Measurements from ENCODE around the gene MEF2C. TPM values are rescaled to one million over a fixed set of nuclear protein-coding genes. Genes with fewer than 3 reads are reported as not detected.
A peak's percentile ranks its signal among the peaks of the same experiment; 100 is the strongest.

MEF2C gene
- total RNA-seq, 1 donor from 2014 or later, result 20.5 TPM

DNA sequence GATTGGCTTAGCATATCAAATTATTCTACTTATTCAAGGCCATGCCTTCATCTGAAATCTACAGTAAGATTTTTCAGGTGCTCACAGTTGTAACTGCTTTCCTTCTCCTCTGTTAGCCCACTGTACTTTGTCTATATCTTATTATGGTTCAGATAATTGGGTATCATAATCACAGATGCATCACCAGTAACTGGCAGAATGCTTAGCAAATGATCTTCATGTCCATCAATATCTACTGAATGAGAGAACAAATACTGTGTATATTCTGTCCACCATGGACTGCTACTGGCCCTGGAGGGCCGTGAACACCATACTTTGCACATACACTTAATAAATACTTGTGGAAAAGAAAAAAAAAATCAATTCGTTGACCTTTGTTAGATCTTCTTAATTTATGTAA lies 96.2 kb downstream of the MEF2C start:
- Histone ChIP-seq H3K27ac (ENCODE audit: low read depth, low read length) (peak overlapping the region; percentile 97), H3K4me2 (ENCODE audit: low read length) (peak overlapping the region; percentile 84), H3K27me3 (ENCODE audit: insufficient read depth, low read length) (no peaks in the 10 kb centered on the region), H3K4me3 (ENCODE audit: insufficient read depth, low read depth, low read length) (no peak overlapping the region), H2AFZ (ENCODE audit: low read depth, low read length) (no peak overlapping the region), H3K36me3 (ENCODE audit: insufficient read depth, low read length) (no peaks in the 10 kb centered on the region), H4K20me1 (ENCODE audit: insufficient read depth, low read length) (no peaks in the 10 kb centered on the region), H3K9ac (ENCODE audit: low read length) (peak overlapping the region; percentile 84), H3K79me2 (ENCODE audit: insufficient read depth, low read length) (no peaks in the 10 kb centered on the region), H3K4me1 (ENCODE audit: insufficient read depth, low read length) (peaks cover 22% of the 10 kb centered on the region), H3K9me3 (ENCODE audit: insufficient read depth, low read depth, low read length) (no peaks in the 10 kb centered on the region)
- H3K4me3 Mint-ChIP-seq (ENCODE audit: unreplicated experiment), result no peak overlapping the region
- H3K27ac Mint-ChIP-seq (ENCODE audit: unreplicated experiment), result peak overlapping the region; percentile 68
- no peaks in the 10 kb centered on the region for H3K27me3 Mint-ChIP-seq (ENCODE audit: low read depth, unreplicated experiment)
- peaks cover 19% of the 10 kb centered on the region for H3K4me1 Mint-ChIP-seq (ENCODE audit: low read depth, unreplicated experiment)
- TF ChIP-seq EZH2 (IDR thresholded peaks at IDR 0.05; ENCODE audit: insufficient read depth, low read length) (no peak), CTCF (IDR thresholded peaks at IDR 0.05; ENCODE audit: insufficient read depth, low read depth, low read length) (no peak)
- H3K9me3 Mint-ChIP-seq (ENCODE audit: unreplicated experiment), result no peaks in the 10 kb centered on the region
- no peaks in the 10 kb centered on the region for H3K36me3 Mint-ChIP-seq (ENCODE audit: low read depth, unreplicated experiment)
- DNase-seq (ENCODE audit: low read depth) (no peak), FAIRE-seq (no peak)

DNA sequence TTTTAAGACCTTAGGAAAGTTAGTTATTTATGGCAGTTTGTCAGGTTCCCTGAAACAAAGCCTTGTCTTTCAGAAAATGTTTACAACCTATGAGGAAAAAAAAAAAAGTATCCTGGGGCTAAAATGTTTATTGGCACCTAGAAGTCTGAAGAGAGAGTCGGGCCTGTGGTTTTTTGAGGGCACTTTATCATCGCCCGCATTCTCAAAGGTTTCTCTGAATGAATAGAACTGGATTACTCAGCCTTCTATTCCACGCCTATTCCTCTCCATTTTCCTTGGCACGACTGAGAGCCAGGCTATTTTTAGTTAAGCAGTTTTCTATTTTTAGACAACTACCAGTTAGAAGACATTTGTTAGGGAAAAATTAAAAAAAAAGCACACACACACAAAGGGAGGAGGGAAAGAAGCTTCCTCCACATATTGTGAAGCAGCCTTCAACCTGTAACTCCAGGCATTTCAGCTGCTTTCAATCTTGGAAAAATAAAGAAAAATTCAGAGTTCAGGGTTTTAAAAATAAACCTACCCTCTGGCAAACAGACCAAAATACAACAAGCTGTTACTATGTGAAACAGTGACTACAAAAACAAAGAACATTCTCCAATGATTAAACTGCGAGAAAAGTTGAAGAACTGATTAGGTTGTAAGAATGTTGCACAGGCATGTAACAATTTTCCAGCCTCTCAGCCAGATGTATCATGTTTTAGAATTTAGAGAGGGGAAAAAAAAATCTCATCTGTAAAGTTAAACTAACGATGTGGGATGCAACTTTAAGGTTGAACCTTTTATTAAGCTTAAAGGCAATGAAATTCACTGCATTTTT lies 97.0 kb downstream of the MEF2C start:
- TF ChIP-seq CTCF (IDR thresholded peaks at IDR 0.05; ENCODE audit: insufficient read depth, low read depth, low read length) (no peak), EZH2 (IDR thresholded peaks at IDR 0.05; ENCODE audit: insufficient read depth, low read length) (no peak)
- H3K9me3 Mint-ChIP-seq (ENCODE audit: unreplicated experiment), result no peaks in the 10 kb centered on the region
- Histone ChIP-seq H3K27ac (ENCODE audit: low read depth, low read length) (peak overlapping the region; percentile 97), H3K9me3 (ENCODE audit: insufficient read depth, low read depth, low read length) (no peaks in the 10 kb centered on the region), H3K27me3 (ENCODE audit: insufficient read depth, low read length) (no peaks in the 10 kb centered on the region), H2AFZ (ENCODE audit: low read depth, low read length) (no peak overlapping the region), H3K79me2 (ENCODE audit: insufficient read depth, low read length) (no peaks in the 10 kb centered on the region), H4K20me1 (ENCODE audit: insufficient read depth, low read length) (no peaks in the 10 kb centered on the region), H3K4me3 (ENCODE audit: insufficient read depth, low read depth, low read length) (peak overlapping the region; percentile 59), H3K4me1 (ENCODE audit: insufficient read depth, low read length) (peaks cover 22% of the 10 kb centered on the region), H3K4me2 (ENCODE audit: low read length) (peak overlapping the region; percentile 84), H3K36me3 (ENCODE audit: insufficient read depth, low read length) (no peaks in the 10 kb centered on the region), H3K9ac (ENCODE audit: low read length) (peak overlapping the region; percentile 84)
- peaks cover 17% of the 10 kb centered on the region for H3K4me1 Mint-ChIP-seq (ENCODE audit: low read depth, unreplicated experiment)
- H3K27me3 Mint-ChIP-seq (ENCODE audit: low read depth, unreplicated experiment), result no peaks in the 10 kb centered on the region
- H3K4me3 Mint-ChIP-seq (ENCODE audit: unreplicated experiment), result peak overlapping the region; percentile 51
- H3K36me3 Mint-ChIP-seq (ENCODE audit: low read depth, unreplicated experiment), result no peaks in the 10 kb centered on the region
- H3K27ac Mint-ChIP-seq (ENCODE audit: unreplicated experiment), result peak overlapping the region; percentile 100
- FAIRE-seq (peak; percentile 79), DNase-seq (ENCODE audit: low read depth) (peak; percentile 97)

GRCh38 chr5:88782571-88782970 lies 100.4 kb downstream of the MEF2C start:
- Histone ChIP-seq H3K9me3 (ENCODE audit: insufficient read depth, low read depth, low read length) (no peaks in the 10 kb centered on the region), H2AFZ (ENCODE audit: low read depth, low read length) (no peak overlapping the region), H4K20me1 (ENCODE audit: insufficient read depth, low read length) (no peaks in the 10 kb centered on the region), H3K4me2 (ENCODE audit: low read length) (no peak overlapping the region), H3K79me2 (ENCODE audit: insufficient read depth, low read length) (no peaks in the 10 kb centered on the region), H3K4me3 (ENCODE audit: insufficient read depth, low read depth, low read length) (no peak overlapping the region), H3K4me1 (ENCODE audit: insufficient read depth, low read length) (peaks cover 24% of the 10 kb centered on the region), H3K36me3 (ENCODE audit: insufficient read depth, low read length) (no peaks in the 10 kb centered on the region), H3K27ac (ENCODE audit: low read depth, low read length) (no peak overlapping the region), H3K27me3 (ENCODE audit: insufficient read depth, low read length) (no peaks in the 10 kb centered on the region), H3K9ac (ENCODE audit: low read length) (no peak overlapping the region)
- FAIRE-seq (no peak), DNase-seq (ENCODE audit: low read depth) (no peak)
- Mint-ChIP-seq H3K27me3 (ENCODE audit: low read depth, unreplicated experiment) (no peaks in the 10 kb centered on the region), H3K9me3 (ENCODE audit: unreplicated experiment) (no peaks in the 10 kb centered on the region), H3K4me3 (ENCODE audit: unreplicated experiment) (no peak overlapping the region), H3K36me3 (ENCODE audit: low read depth, unreplicated experiment) (no peaks in the 10 kb centered on the region), H3K27ac (ENCODE audit: unreplicated experiment) (peak overlapping the region; percentile 41), H3K4me1 (ENCODE audit: low read depth, unreplicated experiment) (peaks cover 29% of the 10 kb centered on the region)
- TF ChIP-seq EZH2 (IDR thresholded peaks at IDR 0.05; ENCODE audit: insufficient read depth, low read length) (no peak), CTCF (IDR thresholded peaks at IDR 0.05; ENCODE audit: insufficient read depth, low read depth, low read length) (no peak)
